Activated CD4-positive, alpha-beta T cell treated with anti-CD3 and anti-CD28 coated beads, Interleukin-2, amount 50 U/mL, for 1 hour (primary cell): ENCODE results near the gene MORC1.
"Not testable (repeated sequence)": the region's sequence is repeated elsewhere in the genome, so short reads cannot be mapped to it uniquely, and the experiment has no call there.

Experiments used
- DNase-seq: peaks from one replicate; pipeline ENCODE4 v3.0.0-alpha.2; 2020

Gene MORC1

DNA sequence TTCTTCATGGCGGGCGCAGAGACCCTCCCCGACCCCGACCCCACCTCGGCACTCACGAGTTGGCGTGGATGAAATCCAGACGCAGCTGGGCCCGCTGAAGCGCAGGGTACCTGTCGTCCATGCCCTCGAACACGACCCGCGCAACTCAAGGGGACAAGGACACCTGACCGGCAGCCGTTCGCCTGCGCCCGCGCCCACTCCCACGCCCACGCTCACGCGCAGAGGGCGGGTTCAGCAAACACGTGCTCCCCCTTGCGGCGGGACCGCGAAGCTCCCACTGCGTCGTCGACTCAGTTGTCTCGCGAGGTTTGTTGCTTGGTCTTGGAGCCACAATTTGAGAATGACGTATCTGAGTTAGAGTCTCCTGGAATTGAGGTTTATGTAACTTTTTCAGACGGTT lies at the start of gene MORC1:
Gene MORC1, minus strand, starts transcription at position 196 of the 400 bp plus-strand sequence. Its CDS starts 75 bp downstream, at position 121.
- DNase-seq = no peak

- DNase-seq = no peak
Observed at GRCh38 chr3:109165905-109166304, 48.0 kb upstream of the MORC1 start.

- DNase-seq = no peak
Observed at GRCh38 chr3:109161487-109162123, 43.7 kb upstream of the MORC1 start.

- no peak for DNase-seq
Observed at GRCh38 chr3:109155828-109156227, 37.9 kb upstream of the MORC1 start.

GRCh38 chr3:109154979-109155378 lies 37.0 kb upstream of the MORC1 start:
- no peak for DNase-seq

DNA sequence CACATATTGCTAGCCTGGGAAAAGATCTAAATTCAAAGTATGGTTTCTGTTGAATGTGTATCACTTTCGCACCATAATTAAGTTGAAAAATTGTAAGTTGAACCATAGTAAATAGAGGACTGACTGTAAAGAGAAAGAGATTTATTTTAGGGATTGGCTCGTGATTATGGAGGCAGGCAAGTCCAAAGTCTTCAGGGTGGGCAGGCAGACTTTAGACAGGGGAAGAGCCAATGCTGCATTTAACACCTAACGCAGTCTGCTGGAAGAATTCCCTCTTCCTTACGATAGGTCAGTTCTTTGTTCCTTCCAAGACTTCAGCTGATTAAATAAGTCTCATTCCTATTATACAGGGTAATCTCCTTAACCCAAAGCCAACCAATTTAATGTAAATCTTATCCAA lies 34.4 kb upstream of the MORC1 start:
- DNase-seq = no peak

DNA sequence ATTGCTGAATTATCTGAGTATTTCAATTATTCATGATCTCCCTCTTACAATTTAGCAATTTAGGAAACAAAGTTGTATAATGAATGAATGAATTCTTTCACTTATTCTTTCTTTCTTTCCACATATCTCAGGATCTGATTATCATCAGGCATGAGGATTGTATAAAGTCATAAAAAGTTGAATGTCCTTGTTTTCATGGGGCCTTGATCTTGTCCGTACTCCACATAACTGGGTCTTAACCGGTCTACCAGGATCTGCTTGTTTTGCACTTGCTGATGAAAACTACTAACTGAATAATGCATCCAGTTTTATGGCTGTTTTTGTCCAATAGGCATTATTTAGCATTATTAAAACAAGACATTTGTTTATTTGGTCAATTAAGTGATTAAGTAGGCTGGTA lies 31.1 kb upstream of the MORC1 start:
- DNase-seq = no peak

DNA sequence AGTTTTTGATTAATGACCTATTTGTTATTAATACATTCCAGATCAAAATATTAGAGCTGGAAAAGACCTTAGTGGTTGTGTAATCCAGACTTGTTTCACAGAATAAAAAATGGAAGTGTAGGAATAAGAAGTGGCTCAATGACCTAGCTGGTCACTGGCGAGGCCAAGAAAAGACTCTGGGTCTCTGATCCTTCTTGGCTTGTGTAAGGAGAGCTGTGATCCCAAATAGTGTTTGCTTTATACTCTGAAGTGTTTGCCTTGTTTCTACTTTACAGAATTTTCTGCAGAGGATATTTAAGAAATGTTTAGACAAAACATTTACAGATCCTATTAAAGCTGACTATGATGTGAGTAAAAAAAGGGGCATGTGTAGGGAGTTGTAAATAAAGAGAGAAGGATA lies 25.7 kb upstream of the MORC1 start:
- no peak for DNase-seq

DNA sequence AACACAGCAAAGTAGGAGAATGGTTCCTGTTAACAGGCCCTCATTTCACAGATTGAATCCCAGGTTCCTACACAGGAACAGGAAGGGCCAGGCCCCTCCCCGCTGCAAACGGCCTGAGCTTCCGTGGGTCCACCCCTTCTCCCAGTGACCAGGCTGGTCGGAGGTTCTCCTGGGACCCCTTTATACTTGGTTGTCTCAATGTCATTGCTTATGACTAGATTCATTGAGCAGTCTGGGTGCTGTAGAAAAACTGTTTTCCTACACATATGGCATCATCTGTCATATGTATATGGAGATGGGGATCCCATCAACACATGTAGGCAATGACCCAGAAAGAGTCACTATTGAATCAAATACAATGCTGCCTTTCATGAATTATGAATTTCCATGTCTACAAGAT lies 22.4 kb upstream of the MORC1 start:
- DNase-seq = no peak

GRCh38 chr3:109137761-109138160 lies 19.8 kb upstream of the MORC1 start:
- no peak for DNase-seq

DNA sequence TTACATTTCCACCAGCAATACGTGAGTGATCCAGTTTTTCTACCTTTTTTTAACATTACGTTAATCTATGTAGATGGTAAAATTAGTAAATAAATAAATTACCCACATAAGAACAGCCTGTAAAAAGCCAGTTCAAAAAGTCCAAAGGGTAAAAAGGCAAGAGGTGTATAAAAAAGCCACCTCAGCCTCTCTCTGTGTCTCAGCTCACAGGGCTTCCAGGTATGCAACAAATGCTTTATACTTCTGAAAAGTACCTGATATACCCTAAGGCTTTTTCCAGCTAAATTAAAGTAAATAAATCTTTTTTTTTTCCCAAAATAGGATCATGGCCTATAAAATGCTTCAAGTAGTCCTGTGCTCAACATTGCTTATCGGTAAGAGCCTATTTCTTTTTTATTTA lies 18.6 kb upstream of the MORC1 start, which contains the start of gene C3orf85:
Gene C3orf85, plus strand, starts transcription at position 197 of the 400 bp plus-strand sequence. Its CDS starts 129 bp downstream, at position 326.
- no peak for DNase-seq

DNA sequence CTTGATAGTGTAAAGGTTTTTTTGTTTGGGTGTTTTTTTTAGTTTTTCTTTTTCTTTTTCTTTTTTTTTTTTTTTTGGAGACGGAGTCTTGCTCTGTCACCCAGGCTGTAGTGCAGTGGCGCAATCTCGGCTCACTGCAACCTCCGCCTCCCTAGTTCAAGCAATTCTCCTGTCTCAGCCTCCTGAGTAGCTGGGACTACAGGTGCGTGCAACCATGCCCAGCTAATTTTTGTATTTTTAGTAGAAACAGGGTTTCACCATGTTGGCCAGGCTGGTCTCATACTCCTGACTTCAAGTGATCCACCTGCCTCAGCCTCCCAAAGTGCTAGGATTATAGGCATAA lies 15.5 kb upstream of the MORC1 start:
- DNase-seq = not testable (repeated sequence)

GRCh38 chr3:109132801-109133473 lies 15.0 kb upstream of the MORC1 start:
- DNase-seq = no peak

DNA sequence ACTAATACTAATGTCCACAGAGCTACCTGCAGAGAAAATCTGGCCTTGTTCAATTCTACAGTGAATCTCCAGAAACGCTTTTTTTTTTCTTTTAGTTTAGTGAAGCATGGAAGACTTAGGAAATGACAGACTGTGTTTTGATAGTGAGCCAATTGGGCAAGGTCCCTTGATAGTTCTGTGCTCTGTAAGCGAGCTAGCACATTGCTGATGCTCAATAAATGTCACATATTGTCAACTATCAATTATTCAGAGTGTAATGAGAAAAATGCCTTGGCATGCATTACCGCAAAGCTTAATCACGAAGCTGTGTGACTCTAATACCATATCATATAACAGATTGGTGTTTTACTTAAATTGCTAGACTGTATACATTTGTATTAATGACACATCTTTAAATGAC lies 13.3 kb upstream of the MORC1 start:
- no peak for DNase-seq

- no peak for DNase-seq
Observed at GRCh38 chr3:109127553-109127952, 9.6 kb upstream of the MORC1 start.

GRCh38 chr3:109125902-109126301 lies 8.0 kb upstream of the MORC1 start:
- no peak for DNase-seq

DNA sequence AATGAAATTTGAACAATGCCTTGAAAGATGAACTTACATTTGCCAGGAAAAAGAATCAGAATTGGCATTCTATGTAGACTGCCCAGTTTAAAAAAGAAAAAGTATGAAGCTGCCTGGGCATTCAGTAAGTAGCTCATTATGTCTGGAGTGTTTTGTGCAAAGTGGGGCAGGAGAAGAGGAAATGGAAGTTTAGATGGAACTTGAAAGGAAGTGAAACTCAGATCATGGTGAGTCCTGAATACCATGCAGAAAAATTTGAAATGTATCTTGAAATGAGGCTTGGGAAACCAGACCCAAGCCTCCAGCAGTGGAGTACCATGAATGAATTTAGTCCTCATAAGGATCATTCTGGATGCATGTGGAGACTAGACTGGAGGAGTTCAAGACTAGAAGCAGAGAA lies 4.8 kb upstream of the MORC1 start:
- no peak for DNase-seq

DNA sequence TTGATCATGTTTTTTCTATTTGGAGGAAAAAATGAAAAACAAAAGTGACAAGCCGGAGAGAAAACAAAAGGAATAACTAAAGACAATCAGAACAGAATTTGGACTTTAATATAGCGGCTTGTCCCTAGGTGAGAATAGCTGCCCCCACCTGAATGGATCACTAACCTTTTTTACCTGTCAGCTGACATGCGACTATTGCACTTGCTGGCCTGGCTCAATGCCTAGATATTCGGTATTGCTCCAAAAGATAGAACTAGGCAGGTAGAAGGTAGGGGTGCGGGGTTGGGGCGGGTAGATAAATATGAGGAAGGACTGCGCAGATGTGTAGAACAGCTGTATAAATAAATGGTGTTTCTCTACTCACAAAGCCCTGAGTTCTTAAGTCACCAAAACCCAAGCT lies 650 bp upstream of the MORC1 start:
- no peak for DNase-seq

- no peak for DNase-seq
Observed at GRCh38 chr3:109116031-109116430, 1.9 kb downstream of the MORC1 start.

DNA sequence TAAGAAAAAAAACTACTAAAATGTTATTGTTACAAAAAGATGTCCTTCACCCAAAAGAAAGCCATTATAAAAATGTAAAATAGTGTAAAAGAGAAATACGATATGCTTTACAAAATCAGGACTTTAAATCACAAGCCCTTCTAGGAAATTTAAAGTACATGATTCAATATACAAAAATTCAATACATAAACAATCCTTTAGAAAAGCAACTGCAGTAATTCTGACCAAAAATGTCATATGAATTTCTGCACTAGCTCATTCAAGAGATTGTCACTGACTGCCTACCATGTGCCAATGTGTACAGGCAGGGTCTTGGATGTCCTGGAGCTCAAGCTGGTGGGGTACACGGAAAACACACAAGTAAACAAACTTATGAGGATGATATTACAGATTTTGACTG lies 2.5 kb downstream of the MORC1 start:
- no peak for DNase-seq

GRCh38 chr3:109114746-109115145 lies 3.2 kb downstream of the MORC1 start:
- no peak for DNase-seq

GRCh38 chr3:109112946-109113760 lies 4.8 kb downstream of the MORC1 start:
- DNase-seq = no peak

DNA sequence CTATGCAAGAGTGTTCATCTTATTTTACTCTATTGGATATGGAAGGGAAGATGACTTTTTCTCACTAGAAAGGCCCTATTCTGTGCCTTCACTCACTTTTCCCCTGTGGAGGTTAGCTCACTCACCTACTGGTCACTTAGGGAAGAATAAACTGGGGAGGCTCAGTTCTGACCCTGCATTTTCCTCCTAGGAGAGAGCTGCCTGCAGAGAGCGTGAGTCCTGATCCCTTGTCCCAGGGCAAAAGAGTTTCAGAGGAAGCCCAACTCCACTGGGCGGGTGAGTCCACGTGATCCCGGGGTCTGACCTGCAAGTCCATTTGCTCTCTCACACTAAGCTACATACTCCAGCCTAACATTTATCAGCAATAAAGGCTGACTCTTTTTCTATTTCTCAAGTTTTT lies 8.4 kb downstream of the MORC1 start:
- DNase-seq = no peak

- no peak for DNase-seq
Observed at GRCh38 chr3:109098079-109098644, 19.8 kb downstream of the MORC1 start.
